ENCODE data around the gene BCAS4.
"Not testable (repeated sequence)": the region's sequence is repeated elsewhere in the genome, so short reads cannot be mapped to it uniquely, and the experiment has no call there.

Gene BCAS4

GRCh38 chr20:50794846-50795634 lies at the start of gene BCAS4:
TSS of gene BCAS4 (plus strand) at chr20:50795061. CDS start at chr20:50795084, 23 bp downstream.
- DNase-seq (ENCODE audit: low read depth in 3 of 3) = peak; percentile 65 to 75 (median 72)

- no peak for DNase-seq (ENCODE audit: low read depth in 3 of 3)
Observed at GRCh38 chr20:50745634-50746137, 49.2 kb upstream of the BCAS4 start.

GRCh38 chr20:50746138-50746940 lies 48.5 kb upstream of the BCAS4 start:
- no peak for DNase-seq (ENCODE audit: low read depth in 3 of 3)

- no peak for DNase-seq (ENCODE audit: low read depth in 3 of 3)
Observed at GRCh38 chr20:50747275-50747674, 47.6 kb upstream of the BCAS4 start.

- DNase-seq (ENCODE audit: low read depth in 3 of 3) = no peak
Observed at GRCh38 chr20:50750145-50750671, 44.7 kb upstream of the BCAS4 start.

GRCh38 chr20:50753152-50753551 lies 41.7 kb upstream of the BCAS4 start:
- DNase-seq (ENCODE audit: low read depth in 3 of 3) = no peak

- no peak for DNase-seq (ENCODE audit: low read depth in 3 of 3)
Observed at GRCh38 chr20:50754420-50754819, 40.4 kb upstream of the BCAS4 start.

GRCh38 chr20:50756447-50756846 lies 38.4 kb upstream of the BCAS4 start:
- no peak for DNase-seq (ENCODE audit: low read depth in 3 of 3)

GRCh38 chr20:50758469-50758868 lies 36.4 kb upstream of the BCAS4 start:
- DNase-seq (ENCODE audit: low read depth in 3 of 3) = no peak

GRCh38 chr20:50758992-50759391 lies 35.9 kb upstream of the BCAS4 start:
- DNase-seq (ENCODE audit: low read depth in 3 of 3) = no peak

- DNase-seq (ENCODE audit: low read depth in 3 of 3) = no peak
Observed at GRCh38 chr20:50759678-50760077, 35.2 kb upstream of the BCAS4 start.

- no peak for DNase-seq (ENCODE audit: low read depth in 3 of 3)
Observed at GRCh38 chr20:50762045-50762422, 32.8 kb upstream of the BCAS4 start.

- DNase-seq (ENCODE audit: low read depth in 3 of 3) = no peak
Observed at GRCh38 chr20:50762435-50763220, 32.2 kb upstream of the BCAS4 start.

GRCh38 chr20:50763550-50764458 lies 31.1 kb upstream of the BCAS4 start:
- DNase-seq (ENCODE audit: low read depth in 3 of 3) = not testable (repeated sequence)

- not testable (repeated sequence) for DNase-seq (ENCODE audit: low read depth in 3 of 3)
Observed at GRCh38 chr20:50765251-50765650, 29.6 kb upstream of the BCAS4 start.

- DNase-seq (ENCODE audit: low read depth in 3 of 3) = no peak
Observed at GRCh38 chr20:50765674-50766073, 29.2 kb upstream of the BCAS4 start.

GRCh38 chr20:50766955-50767809 lies 27.7 kb upstream of the BCAS4 start:
- not testable (repeated sequence) for DNase-seq (ENCODE audit: low read depth in 3 of 3)

GRCh38 chr20:50768991-50769390 lies 25.9 kb upstream of the BCAS4 start:
- not testable (repeated sequence) for DNase-seq (ENCODE audit: low read depth in 3 of 3)

- not testable (repeated sequence) for DNase-seq (ENCODE audit: low read depth in 3 of 3)
Observed at GRCh38 chr20:50769551-50770085, 25.2 kb upstream of the BCAS4 start.

All from stimulated activated CD4-positive, alpha-beta T cell treated with anti-CD3 and anti-CD28 coated beads, TNF-alpha, amount 100 ng/mL, for 48 hours (primary cell).